ENCODE results near the gene NPLOC4. TPM values are rescaled to one million over a fixed set of nuclear protein-coding genes. Genes with fewer than 3 reads are reported as not detected.

The NPLOC4 gene
- total RNA-seq, 1 donor from 2014 or later, result 93.3 TPM

GRCh38 chr17:81640011-81640410 lies 3.1 kb upstream of the NPLOC4 start:
- peaks cover 3% of the 10 kb centered on the region for H3K36me3 Mint-ChIP-seq
- H3K27me3 Mint-ChIP-seq (ENCODE audit: low read depth), result no peaks in the 10 kb centered on the region
- H3K9me3 Mint-ChIP-seq, result no peaks in the 10 kb centered on the region
- TF ChIP-seq, protein P1, sequence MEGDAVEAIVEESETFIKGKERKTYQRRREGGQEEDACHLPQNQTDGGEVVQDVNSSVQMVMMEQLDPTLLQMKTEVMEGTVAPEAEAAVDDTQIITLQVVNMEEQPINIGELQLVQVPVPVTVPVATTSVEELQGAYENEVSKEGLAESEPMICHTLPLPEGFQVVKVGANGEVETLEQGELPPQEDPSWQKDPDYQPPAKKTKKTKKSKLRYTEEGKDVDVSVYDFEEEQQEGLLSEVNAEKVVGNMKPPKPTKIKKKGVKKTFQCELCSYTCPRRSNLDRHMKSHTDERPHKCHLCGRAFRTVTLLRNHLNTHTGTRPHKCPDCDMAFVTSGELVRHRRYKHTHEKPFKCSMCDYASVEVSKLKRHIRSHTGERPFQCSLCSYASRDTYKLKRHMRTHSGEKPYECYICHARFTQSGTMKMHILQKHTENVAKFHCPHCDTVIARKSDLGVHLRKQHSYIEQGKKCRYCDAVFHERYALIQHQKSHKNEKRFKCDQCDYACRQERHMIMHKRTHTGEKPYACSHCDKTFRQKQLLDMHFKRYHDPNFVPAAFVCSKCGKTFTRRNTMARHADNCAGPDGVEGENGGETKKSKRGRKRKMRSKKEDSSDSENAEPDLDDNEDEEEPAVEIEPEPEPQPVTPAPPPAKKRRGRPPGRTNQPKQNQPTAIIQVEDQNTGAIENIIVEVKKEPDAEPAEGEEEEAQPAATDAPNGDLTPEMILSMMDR (IDR thresholded peaks at IDR 0.05; ENCODE audit: unreplicated experiment), result no peak
- DNase-seq (ENCODE audit: low spot score in 2 of 2, unreplicated experiment in 2 of 2), result no peak
- no peak overlapping the region for H3K4me3 Mint-ChIP-seq
- peaks cover 17% of the 10 kb centered on the region for H3K4me1 Mint-ChIP-seq
- H3K27ac Mint-ChIP-seq, result no peak overlapping the region

- peak overlapping the region; percentile 46 for H3K4me3 Mint-ChIP-seq
- TF ChIP-seq, protein P1 (IDR thresholded peaks at IDR 0.05; ENCODE audit: unreplicated experiment), result no peak
- H3K27me3 Mint-ChIP-seq (ENCODE audit: low read depth), result no peaks in the 10 kb centered on the region
- peak overlapping the region; percentile 60 for H3K27ac Mint-ChIP-seq
- H3K4me1 Mint-ChIP-seq, result peaks cover 17% of the 10 kb centered on the region
- no peaks in the 10 kb centered on the region for H3K9me3 Mint-ChIP-seq
- peaks cover 3% of the 10 kb centered on the region for H3K36me3 Mint-ChIP-seq
- no peak for DNase-seq (ENCODE audit: low spot score in 2 of 2, unreplicated experiment in 2 of 2)
These were observed 1.8 kb upstream of the NPLOC4 start for GRCh38 chr17:81638683-81639082.

DNA sequence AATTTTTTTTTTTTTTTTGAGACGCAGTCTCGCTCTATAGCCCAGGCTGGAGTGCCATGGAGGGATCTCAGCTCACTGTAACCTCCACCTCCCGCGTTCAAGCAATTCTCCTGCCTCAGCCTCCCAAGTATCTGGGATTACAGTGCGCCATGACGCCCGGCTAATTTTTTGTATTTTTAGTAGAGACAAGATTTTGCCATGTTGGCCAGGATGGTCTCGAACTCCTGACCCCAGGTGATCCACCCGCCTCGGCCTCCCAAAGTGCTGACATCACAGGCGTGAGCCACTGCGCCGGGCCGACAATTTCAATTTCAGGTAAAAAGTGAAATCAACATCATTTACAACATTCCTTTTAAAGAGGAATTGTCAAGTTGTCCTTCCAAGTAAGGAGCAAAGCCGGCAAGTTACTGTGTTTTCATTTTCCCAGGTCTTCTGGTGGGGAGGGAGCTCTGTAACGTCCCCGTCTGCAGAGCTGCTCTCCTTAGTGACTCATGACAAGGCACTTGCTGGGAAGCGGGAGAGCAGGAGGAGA lies 873 bp downstream of the NPLOC4 start:
- no peaks in the 10 kb centered on the region for H3K27me3 Mint-ChIP-seq (ENCODE audit: low read depth)
- DNase-seq (ENCODE audit: low spot score in 2 of 2, unreplicated experiment in 2 of 2), result no peak
- H3K4me1 Mint-ChIP-seq, result peaks cover 17% of the 10 kb centered on the region
- peak overlapping the region; percentile 91 for H3K4me3 Mint-ChIP-seq
- H3K27ac Mint-ChIP-seq, result peak overlapping the region; percentile 98
- H3K36me3 Mint-ChIP-seq, result peaks cover 6% of the 10 kb centered on the region
- H3K9me3 Mint-ChIP-seq, result no peaks in the 10 kb centered on the region
- TF ChIP-seq, protein P1 (IDR thresholded peaks at IDR 0.05; ENCODE audit: unreplicated experiment), result no peak

DNA sequence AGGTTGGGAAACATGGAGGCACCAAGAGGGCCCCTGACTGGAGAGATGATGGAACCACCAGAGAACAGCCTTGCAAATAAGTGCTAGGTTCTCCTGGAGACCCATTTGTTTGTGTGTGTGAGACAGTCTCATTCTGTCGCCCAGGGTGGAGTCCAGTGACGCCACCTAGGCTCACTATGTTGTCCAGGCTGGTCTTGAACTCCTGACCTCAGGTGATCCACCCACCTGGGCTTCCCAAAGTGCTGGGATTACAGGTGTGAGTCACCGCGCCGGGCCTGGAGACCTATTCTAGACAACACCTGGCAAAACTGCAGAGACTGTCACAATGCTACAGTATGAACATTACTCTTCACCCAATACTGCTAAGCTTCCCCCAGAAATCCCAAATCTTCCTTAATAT lies 1.5 kb downstream of the NPLOC4 start:
- TF ChIP-seq, protein P1 (IDR thresholded peaks at IDR 0.05; ENCODE audit: unreplicated experiment), result no peak
- no peaks in the 10 kb centered on the region for H3K9me3 Mint-ChIP-seq
- H3K4me1 Mint-ChIP-seq, result peaks cover 17% of the 10 kb centered on the region
- H3K27ac Mint-ChIP-seq, result peak overlapping the region; percentile 98
- peaks cover 6% of the 10 kb centered on the region for H3K36me3 Mint-ChIP-seq
- H3K4me3 Mint-ChIP-seq, result peak overlapping the region; percentile 91
- no peaks in the 10 kb centered on the region for H3K27me3 Mint-ChIP-seq (ENCODE audit: low read depth)
- no peak for DNase-seq (ENCODE audit: low spot score in 2 of 2, unreplicated experiment in 2 of 2)

GRCh38 chr17:81631482-81631881 lies 5.4 kb downstream of the NPLOC4 start:
- H3K4me3 Mint-ChIP-seq, result no peak overlapping the region
- no peak overlapping the region for H3K27ac Mint-ChIP-seq
- H3K36me3 Mint-ChIP-seq, result peaks cover 17% of the 10 kb centered on the region
- H3K9me3 Mint-ChIP-seq, result no peaks in the 10 kb centered on the region
- H3K27me3 Mint-ChIP-seq (ENCODE audit: low read depth), result no peaks in the 10 kb centered on the region
- DNase-seq (ENCODE audit: low spot score in 2 of 2, unreplicated experiment in 2 of 2), result no peak
- peaks cover 10% of the 10 kb centered on the region for H3K4me1 Mint-ChIP-seq
- TF ChIP-seq, protein P1 (IDR thresholded peaks at IDR 0.05; ENCODE audit: unreplicated experiment), result no peak

DNA sequence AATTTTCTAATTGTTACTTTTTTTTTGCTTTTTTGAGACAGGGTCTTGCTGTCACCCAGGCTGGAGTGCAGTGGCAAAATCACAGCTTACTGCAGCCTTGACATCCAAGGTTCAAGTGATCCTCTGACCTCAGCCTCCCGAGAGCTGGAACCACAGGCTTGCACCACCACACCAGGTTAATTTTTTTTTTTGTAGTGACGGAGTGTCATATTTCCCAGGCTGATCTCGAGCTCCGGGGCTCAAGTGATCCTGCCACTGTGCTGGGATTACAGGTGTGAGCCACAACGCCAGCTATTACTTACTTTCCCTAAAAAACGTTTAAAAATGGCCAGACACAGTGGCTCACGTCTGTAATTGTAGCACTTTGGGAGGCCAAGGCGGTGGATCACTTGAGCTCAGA lies 6.6 kb downstream of the NPLOC4 start:
- no peak overlapping the region for H3K4me3 Mint-ChIP-seq
- TF ChIP-seq, protein P1 (IDR thresholded peaks at IDR 0.05; ENCODE audit: unreplicated experiment), result no peak
- H3K27ac Mint-ChIP-seq, result no peak overlapping the region
- H3K9me3 Mint-ChIP-seq, result peaks cover 2% of the 10 kb centered on the region
- H3K36me3 Mint-ChIP-seq, result peaks cover 25% of the 10 kb centered on the region
- DNase-seq (ENCODE audit: low spot score in 2 of 2, unreplicated experiment in 2 of 2), result no peak
- no peaks in the 10 kb centered on the region for H3K27me3 Mint-ChIP-seq (ENCODE audit: low read depth)
- H3K4me1 Mint-ChIP-seq, result no peaks in the 10 kb centered on the region

Measured in mesothelial cell of epicardium (in vitro differentiated cells).